Loucy (cell line): Measurements from ENCODE around the gene VSIG10.

ENCODE experiments used
- H2AFZ ChIP-seq: fragments of 200-600 bp; sonication (generic); 2 replicates; pipeline ENCODE4 v1.6.0; 2016; ENCODE audit warnings: antibody characterized with exemption, mild to moderate bottlenecking, low read length, moderate library complexity
- H3F3A ChIP-seq: fragments of 200-600 bp; 2 replicates; pipeline ENCODE4 v1.6.0; 2016; ENCODE audit warnings: antibody characterized with exemption, low read depth, mild to moderate bottlenecking
- H3K27me3 ChIP-seq: fragments of 200-600 bp; sonication (generic); 2 replicates; pipeline ENCODE4 v1.6.1; 2014; ENCODE audit warnings: low read length, mild to moderate bottlenecking; ENCODE audit not compliant: insufficient read depth, poor library complexity, severe bottlenecking
- H3K36me3 ChIP-seq: fragments of 200-600 bp; sonication (generic); 2 replicates; pipeline ENCODE4 v1.6.1; 2016; ENCODE audit warnings: low read length; ENCODE audit not compliant: insufficient read depth
- H3K4me1 ChIP-seq: fragments of 200-600 bp; sonication (generic); 2 replicates; pipeline ENCODE4 v1.5.1; 2014; ENCODE audit warnings: low read length, mild to moderate bottlenecking; ENCODE audit not compliant: insufficient read depth, poor library complexity, severe bottlenecking
- H3K4me2 ChIP-seq: fragments of 200-600 bp; sonication (generic); 2 replicates; pipeline ENCODE4 v1.6.0; 2014; ENCODE audit warnings: antibody characterized with exemption, low read length, low read depth, mild to moderate bottlenecking; ENCODE audit not compliant: poor library complexity, severe bottlenecking
- H3K4me3 ChIP-seq: fragments of 200-600 bp; sonication (generic); 2 replicates; pipeline ENCODE4 v1.5.1; 2014; ENCODE audit warnings: low read length, mild to moderate bottlenecking, mixed read lengths; ENCODE audit not compliant: poor library complexity, severe bottlenecking
- H3K79me2 ChIP-seq: fragments of 200-600 bp; sonication (generic); 2 replicates; pipeline ENCODE4 v1.6.1; 2014; ENCODE audit warnings: low read length; ENCODE audit not compliant: insufficient read depth
- H3K9ac ChIP-seq: fragments of 200-600 bp; sonication (generic); 2 replicates; pipeline ENCODE4 v1.6.0; 2014; ENCODE audit warnings: mild to moderate bottlenecking, low read depth, low read length, moderate library complexity; ENCODE audit not compliant: poor library complexity, severe bottlenecking
- H3K9me2 ChIP-seq: fragments of 200-600 bp; sonication (generic); replicated peaks from 2 replicates; pipeline ENCODE4 v1.6.1; 2016; ENCODE audit warnings: low read depth, low read length, mixed read lengths
- H3K9me3 ChIP-seq: fragments of 200-600 bp; sonication (generic); 2 replicates; pipeline ENCODE4 v1.6.1; 2014; ENCODE audit warnings: mild to moderate bottlenecking, antibody characterized with exemption, low read length, low read depth; ENCODE audit not compliant: insufficient read depth
- H4K20me1 ChIP-seq: fragments of 200-600 bp; sonication (generic); 2 replicates; pipeline ENCODE4 v1.6.0; 2014; ENCODE audit warnings: antibody characterized with exemption, low read length, mild to moderate bottlenecking; ENCODE audit not compliant: insufficient read depth, poor library complexity, severe bottlenecking
- EZH2phosphoT487 ChIP-seq: fragments of 200-600 bp; IDR thresholded peaks from 2 replicates; pipeline ENCODE4 v1.6.1; 2018; ENCODE audit warnings: antibody characterized with exemption, mild to moderate bottlenecking, moderate library complexity, borderline replicate concordance
- TF ChIP-seq, protein P1 (sequence below): fragments of 200-600 bp; sonication (generic); conservative IDR thresholded peaks from 2 replicates; pipeline ENCODE4 v1.5.1; 2014; ENCODE audit warnings: mild to moderate bottlenecking, antibody characterized with exemption, low read length

Gene VSIG10

DNA sequence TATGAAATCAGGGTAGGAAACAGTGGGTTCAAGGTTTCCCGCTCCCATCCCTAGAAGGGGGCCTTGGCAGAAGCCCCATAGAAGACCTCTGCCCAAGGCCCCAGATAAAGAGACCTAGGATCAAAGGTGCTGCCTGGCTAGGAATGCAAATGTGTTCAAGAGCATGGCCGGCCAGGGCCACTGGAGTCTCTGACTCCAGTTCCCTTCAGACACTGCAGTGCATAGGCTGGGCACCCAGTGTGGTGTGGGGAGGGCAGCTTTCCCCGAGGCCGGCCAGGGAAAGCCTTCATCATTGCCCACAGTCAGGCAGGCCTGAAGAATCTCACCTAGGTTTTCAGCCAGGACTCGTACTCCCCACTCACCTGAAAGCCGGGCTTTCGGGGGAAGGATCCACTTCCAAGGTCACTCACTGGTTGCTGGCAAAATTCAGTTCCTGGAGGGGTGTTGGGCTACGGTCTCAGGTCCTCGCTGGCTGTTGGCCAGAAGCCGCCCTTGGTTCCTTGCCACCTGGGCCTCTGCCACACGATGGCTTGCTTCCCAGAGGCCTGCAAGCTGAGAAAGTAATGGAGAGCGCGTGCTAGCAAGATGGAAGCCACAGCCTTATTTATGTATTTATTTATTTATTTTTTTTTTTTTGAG is 22.4 kb upstream of the VSIG10 start:
- no peaks in the 10 kb centered on the region for H3F3A ChIP-seq
- no peaks in the 10 kb centered on the region for H3K36me3 ChIP-seq
- H3K9me3 ChIP-seq: no peaks in the 10 kb centered on the region
- no peak overlapping the region for H2AFZ ChIP-seq
- no peak overlapping the region for H3K9ac ChIP-seq
- no peaks in the 10 kb centered on the region for H3K27me3 ChIP-seq
- no peak for TF ChIP-seq EZH2phosphoT487
- TF ChIP-seq, protein P1, sequence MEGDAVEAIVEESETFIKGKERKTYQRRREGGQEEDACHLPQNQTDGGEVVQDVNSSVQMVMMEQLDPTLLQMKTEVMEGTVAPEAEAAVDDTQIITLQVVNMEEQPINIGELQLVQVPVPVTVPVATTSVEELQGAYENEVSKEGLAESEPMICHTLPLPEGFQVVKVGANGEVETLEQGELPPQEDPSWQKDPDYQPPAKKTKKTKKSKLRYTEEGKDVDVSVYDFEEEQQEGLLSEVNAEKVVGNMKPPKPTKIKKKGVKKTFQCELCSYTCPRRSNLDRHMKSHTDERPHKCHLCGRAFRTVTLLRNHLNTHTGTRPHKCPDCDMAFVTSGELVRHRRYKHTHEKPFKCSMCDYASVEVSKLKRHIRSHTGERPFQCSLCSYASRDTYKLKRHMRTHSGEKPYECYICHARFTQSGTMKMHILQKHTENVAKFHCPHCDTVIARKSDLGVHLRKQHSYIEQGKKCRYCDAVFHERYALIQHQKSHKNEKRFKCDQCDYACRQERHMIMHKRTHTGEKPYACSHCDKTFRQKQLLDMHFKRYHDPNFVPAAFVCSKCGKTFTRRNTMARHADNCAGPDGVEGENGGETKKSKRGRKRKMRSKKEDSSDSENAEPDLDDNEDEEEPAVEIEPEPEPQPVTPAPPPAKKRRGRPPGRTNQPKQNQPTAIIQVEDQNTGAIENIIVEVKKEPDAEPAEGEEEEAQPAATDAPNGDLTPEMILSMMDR: no peak
- no peak overlapping the region for H3K4me2 ChIP-seq
- no peaks in the 10 kb centered on the region for H3K79me2 ChIP-seq
- no peaks in the 10 kb centered on the region for H4K20me1 ChIP-seq
- H3K4me3 ChIP-seq: no peak overlapping the region
- no peaks in the 10 kb centered on the region for H3K4me1 ChIP-seq
- no peaks in the 10 kb centered on the region for H3K9me2 ChIP-seq

DNA sequence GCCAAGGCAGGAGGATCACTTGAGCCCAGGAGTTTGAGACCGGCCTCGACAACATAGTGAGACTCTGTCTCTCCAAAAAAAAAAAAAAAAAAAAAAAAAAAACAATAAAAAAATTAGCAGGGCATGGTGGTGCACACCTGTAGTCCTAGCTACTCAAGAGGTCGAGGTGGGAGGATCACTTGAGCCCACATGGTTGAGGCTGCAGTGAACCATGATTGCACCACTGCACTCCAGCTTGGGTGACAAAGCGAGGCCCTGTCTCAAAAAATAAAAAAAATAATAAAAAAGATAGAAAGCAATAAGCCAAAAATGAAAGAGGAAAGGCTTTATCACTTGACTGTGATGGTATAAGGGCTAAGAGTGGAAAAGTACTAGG is 21.9 kb upstream of the VSIG10 start:
- Histone ChIP-seq H3K79me2 (no peaks in the 10 kb centered on the region), H3K27me3 (no peaks in the 10 kb centered on the region), H3K9me3 (no peaks in the 10 kb centered on the region), H4K20me1 (no peaks in the 10 kb centered on the region), H3K36me3 (no peaks in the 10 kb centered on the region), H3K4me2 (no peak overlapping the region), H3F3A (no peaks in the 10 kb centered on the region), H3K4me3 (no peak overlapping the region), H3K9ac (no peak overlapping the region), H3K4me1 (peaks cover under 1% of the 10 kb centered on the region), H3K9me2 (no peaks in the 10 kb centered on the region), H2AFZ (no peak overlapping the region)
- TF ChIP-seq EZH2phosphoT487: no peak
- TF ChIP-seq, protein P1: no peak

DNA sequence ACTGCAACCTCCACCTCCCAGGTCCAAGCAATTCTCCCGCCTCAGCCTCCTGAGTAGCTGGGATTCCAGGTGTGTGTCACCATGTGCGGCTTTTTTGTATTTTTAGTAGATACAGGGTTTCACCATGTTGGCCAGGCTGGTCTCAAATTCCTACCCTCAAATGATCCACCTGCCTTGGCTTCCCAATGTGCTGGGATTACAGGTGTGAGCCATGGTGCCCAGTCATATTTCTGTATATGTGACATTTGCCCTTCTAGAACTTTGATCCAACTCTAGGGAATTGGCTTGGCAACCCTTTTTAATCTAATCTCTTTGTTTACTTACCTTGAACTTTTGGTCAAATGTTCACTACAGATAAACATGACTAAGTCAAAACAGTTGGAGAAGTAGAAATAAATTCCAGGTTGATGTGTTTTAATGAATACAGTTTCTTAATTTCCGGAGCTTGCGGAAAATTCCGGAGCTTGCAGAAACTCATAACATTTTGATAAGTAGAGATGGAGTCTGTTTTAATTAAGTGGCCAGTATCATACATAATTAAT is 20.6 kb upstream of the VSIG10 start:
- Histone ChIP-seq H3K4me3 (no peak overlapping the region), H3K4me1 (peaks cover 4% of the 10 kb centered on the region), H3K79me2 (no peaks in the 10 kb centered on the region), H3K27me3 (no peaks in the 10 kb centered on the region), H3F3A (no peaks in the 10 kb centered on the region), H3K4me2 (no peak overlapping the region), H3K9me2 (no peaks in the 10 kb centered on the region), H3K9ac (no peak overlapping the region), H2AFZ (no peak overlapping the region), H4K20me1 (no peaks in the 10 kb centered on the region), H3K36me3 (no peaks in the 10 kb centered on the region), H3K9me3 (no peaks in the 10 kb centered on the region)
- TF ChIP-seq, protein P1: no peak
- no peak for TF ChIP-seq EZH2phosphoT487
